IPS-20b (cell line): ENCODE results near the gene ARFIP2.

Experiments used
- H3K27ac ChIP-seq: one replicate; pipeline ENCODE4 v1.5.1; 2013; ENCODE audit warnings: low read length
- H3K27me3 ChIP-seq: 2 replicates; pipeline ENCODE4 v1.6.1; 2013; ENCODE audit warnings: mild to moderate bottlenecking, low read length, inconsistent platforms; ENCODE audit not compliant: insufficient read depth
- H3K36me3 ChIP-seq: 2 replicates; pipeline ENCODE4 v1.6.1; 2013; ENCODE audit warnings: low read depth, mild to moderate bottlenecking, inconsistent platforms, low read length, moderate library complexity; ENCODE audit not compliant: insufficient read depth
- H3K4me1 ChIP-seq: 2 replicates; pipeline ENCODE4 v1.6.1; 2013; ENCODE audit warnings: mild to moderate bottlenecking, control low read depth, inconsistent platforms, low read length, moderate library complexity; ENCODE audit not compliant: insufficient read depth
- H3K4me3 ChIP-seq: 2 replicates; pipeline ENCODE4 v1.5.1; 2013; ENCODE audit warnings: mild to moderate bottlenecking, low read length, inconsistent platforms
- H3K9ac ChIP-seq: 2 replicates; pipeline ENCODE4 v1.6.1; 2013; ENCODE audit warnings: low read depth, mild to moderate bottlenecking, inconsistent platforms, low read length, moderate library complexity
- H3K9me3 ChIP-seq: 2 replicates; pipeline ENCODE4 v1.6.1; 2013; ENCODE audit warnings: mild to moderate bottlenecking, low read depth, low read length, inconsistent platforms; ENCODE audit not compliant: insufficient read depth

ARFIP2 gene

GRCh38 chr11:6437993-6438392, 43.1 kb downstream of the ARFIP2 start:
- no peaks in the 10 kb centered on the region for H3K27me3 ChIP-seq
- no peaks in the 10 kb centered on the region for H3K9me3 ChIP-seq
- no peak overlapping the region for H3K9ac ChIP-seq
- H3K4me1 ChIP-seq, result no peaks in the 10 kb centered on the region; the same call in 1 of the 2 replicates
- H3K36me3 ChIP-seq, result no peaks in the 10 kb centered on the region
- H3K4me3 ChIP-seq, result no peak overlapping the region
- H3K27ac ChIP-seq, result no peak overlapping the region

GRCh38 chr11:6437423-6437822, 43.7 kb downstream of the ARFIP2 start:
- Histone ChIP-seq H3K9ac (no peak overlapping the region), H3K9me3 (no peaks in the 10 kb centered on the region), H3K36me3 (no peaks in the 10 kb centered on the region), H3K4me1 (no peaks in the 10 kb centered on the region; the same call in 1 of the 2 replicates), H3K27ac (no peak overlapping the region), H3K27me3 (no peaks in the 10 kb centered on the region), H3K4me3 (no peak overlapping the region)

GRCh38 chr11:6433998-6434660, 47.0 kb downstream of the ARFIP2 start:
- no peaks in the 10 kb centered on the region for H3K4me1 ChIP-seq
- no peaks in the 10 kb centered on the region for H3K9me3 ChIP-seq
- no peaks in the 10 kb centered on the region for H3K27me3 ChIP-seq
- H3K4me3 ChIP-seq, result no peak overlapping the region
- H3K27ac ChIP-seq, result no peak overlapping the region
- H3K36me3 ChIP-seq, result no peaks in the 10 kb centered on the region
- H3K9ac ChIP-seq, result no peak overlapping the region

- Histone ChIP-seq H3K4me3 (no peak overlapping the region), H3K9ac (no peak overlapping the region), H3K4me1 (peaks cover 4% of the 10 kb centered on the region; the same call in 1 of the 2 replicates), H3K9me3 (no peaks in the 10 kb centered on the region), H3K36me3 (no peaks in the 10 kb centered on the region), H3K27me3 (no peaks in the 10 kb centered on the region), H3K27ac (no peak overlapping the region)
These were observed 49.3 kb downstream of the ARFIP2 start for GRCh38 chr11:6431861-6432260.

GRCh38 chr11:6427516-6427915, 53.6 kb downstream of the ARFIP2 start:
- no peak overlapping the region for H3K27ac ChIP-seq
- no peaks in the 10 kb centered on the region for H3K27me3 ChIP-seq

More at GRCh38 chr11:6427516-6427915, 53.6 kb downstream of the ARFIP2 start:
- no peak overlapping the region for H3K4me3 ChIP-seq
- no peak overlapping the region for H3K9ac ChIP-seq
- H3K9me3 ChIP-seq, result no peaks in the 10 kb centered on the region
- H3K36me3 ChIP-seq, result no peaks in the 10 kb centered on the region
- H3K4me1 ChIP-seq, result peaks cover 4% of the 10 kb centered on the region; the same call in 1 of the 2 replicates
